HL-60 (cell line): ENCODE measurements around the gene FAM32A.

Experiments
- DNase-seq, 2 experiments: peaks; one replicate each; pipeline ENCODE4 v3.0.0-alpha.2; 2010 to 2020; ENCODE audit warnings: low read depth in 1 of 2, low spot score in 1 of 2
- H3K27ac ChIP-seq: fragments of 250-450 bp; sonication (Bioruptor Pico); replicated peaks from 2 replicates; pipeline ENCODE4 v1.5.1; 2020; ENCODE audit warnings: mild to moderate bottlenecking, moderate library complexity
- H3K27me3 ChIP-seq: fragments of 250-450 bp; sonication (Bioruptor Pico); 2 replicates; pipeline ENCODE4 v1.5.1; 2021; ENCODE audit warnings: mild to moderate bottlenecking, moderate library complexity; ENCODE audit not compliant: insufficient read depth, poor library complexity, severe bottlenecking
- H3K4me3 ChIP-seq: replicated peaks from 2 replicates; pipeline ENCODE4 v1.5.1; 2011; ENCODE audit warnings: mild to moderate bottlenecking, control low read depth, low read length; ENCODE audit not compliant: insufficient read depth
- GABPA ChIP-seq: IDR thresholded peaks from 2 replicates; pipeline ENCODE4 v1.6.1; 2012; ENCODE audit warnings: low read depth
- POLR2AphosphoS5 ChIP-seq: IDR thresholded peaks from 2 replicates; pipeline ENCODE4 v1.6.1; 2012; ENCODE audit warnings: low read depth
- REST ChIP-seq: IDR thresholded peaks from 2 replicates; pipeline ENCODE4 v1.6.1; 2012; ENCODE audit warnings: low read depth; ENCODE audit not compliant: insufficient replicate concordance
- SPI1 ChIP-seq: IDR thresholded peaks from 2 replicates; pipeline ENCODE4 v1.6.1; 2012; ENCODE audit warnings: low read depth, mild to moderate bottlenecking, borderline replicate concordance
- TF ChIP-seq, protein P1 (sequence below): IDR thresholded peaks from one replicate; pipeline ENCODE4 v1.5.1; 2011; ENCODE audit warnings: low read length, control low read depth, inconsistent platforms; ENCODE audit not compliant: insufficient read depth

FAM32A gene

DNA sequence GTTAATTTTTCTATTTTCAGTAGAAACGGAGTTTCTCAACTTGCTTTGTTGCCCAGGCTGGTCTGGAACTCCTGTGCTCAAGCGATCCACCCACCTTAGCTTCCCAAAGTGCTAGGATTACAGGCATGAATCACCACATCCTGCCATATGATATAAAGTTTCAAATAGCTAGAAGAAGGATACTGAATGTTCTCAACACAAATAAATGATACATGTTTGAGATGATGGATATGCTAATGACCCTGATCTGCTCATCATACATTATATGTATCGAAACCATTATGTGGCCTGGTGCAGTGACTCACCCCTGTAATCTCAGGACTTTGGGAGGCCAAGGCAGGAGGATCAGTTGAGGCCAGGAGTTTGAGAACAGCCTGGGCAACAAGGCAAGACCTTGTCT, 23.4 kb upstream of the FAM32A start:
- H3K27me3 ChIP-seq: no peaks in the 10 kb centered on the region
- DNase-seq: no peak
- no peak overlapping the region for H3K4me3 ChIP-seq
- H3K27ac ChIP-seq: no peak overlapping the region
- no peak for TF ChIP-seq SPI1

DNA sequence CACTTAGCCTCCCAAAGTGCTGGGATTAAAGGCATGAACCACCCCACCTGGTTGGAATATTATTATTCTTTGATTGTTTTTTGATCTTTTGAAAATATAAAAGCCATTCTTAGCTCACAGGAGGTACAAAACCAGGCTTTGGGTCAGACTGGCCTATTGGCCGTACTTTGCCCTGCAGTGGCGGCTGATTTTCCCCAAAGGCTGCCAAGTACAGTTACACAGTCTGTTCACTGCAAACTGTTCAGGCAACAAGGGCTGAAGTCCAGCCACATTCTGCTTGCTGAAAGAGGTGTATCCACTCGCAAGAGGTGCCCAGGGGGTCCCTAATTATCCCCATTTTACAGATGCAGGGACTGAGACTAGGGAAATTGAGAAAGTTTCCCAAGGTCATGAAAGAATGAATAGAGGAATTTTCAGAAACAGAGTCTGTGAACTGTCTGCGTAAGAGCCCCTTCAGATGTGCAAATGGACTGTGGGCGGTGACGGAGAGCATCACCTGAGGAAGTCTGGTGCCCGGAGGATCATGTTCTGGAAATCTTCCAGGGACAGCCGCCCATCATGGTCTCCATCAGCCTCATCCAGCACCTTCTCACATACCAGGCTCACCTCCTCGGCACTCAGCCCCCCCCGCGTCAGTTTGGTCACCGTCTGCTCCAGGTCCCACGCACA, 20.9 kb upstream of the FAM32A start:
- Histone ChIP-seq H3K27ac (no peak overlapping the region), H3K4me3 (no peak overlapping the region), H3K27me3 (no peaks in the 10 kb centered on the region)
- no peak for DNase-seq
- TF ChIP-seq POLR2AphosphoS5 (no peak), SPI1 (no peak), GABPA (no peak), REST (no peak)
- TF ChIP-seq, protein P1, sequence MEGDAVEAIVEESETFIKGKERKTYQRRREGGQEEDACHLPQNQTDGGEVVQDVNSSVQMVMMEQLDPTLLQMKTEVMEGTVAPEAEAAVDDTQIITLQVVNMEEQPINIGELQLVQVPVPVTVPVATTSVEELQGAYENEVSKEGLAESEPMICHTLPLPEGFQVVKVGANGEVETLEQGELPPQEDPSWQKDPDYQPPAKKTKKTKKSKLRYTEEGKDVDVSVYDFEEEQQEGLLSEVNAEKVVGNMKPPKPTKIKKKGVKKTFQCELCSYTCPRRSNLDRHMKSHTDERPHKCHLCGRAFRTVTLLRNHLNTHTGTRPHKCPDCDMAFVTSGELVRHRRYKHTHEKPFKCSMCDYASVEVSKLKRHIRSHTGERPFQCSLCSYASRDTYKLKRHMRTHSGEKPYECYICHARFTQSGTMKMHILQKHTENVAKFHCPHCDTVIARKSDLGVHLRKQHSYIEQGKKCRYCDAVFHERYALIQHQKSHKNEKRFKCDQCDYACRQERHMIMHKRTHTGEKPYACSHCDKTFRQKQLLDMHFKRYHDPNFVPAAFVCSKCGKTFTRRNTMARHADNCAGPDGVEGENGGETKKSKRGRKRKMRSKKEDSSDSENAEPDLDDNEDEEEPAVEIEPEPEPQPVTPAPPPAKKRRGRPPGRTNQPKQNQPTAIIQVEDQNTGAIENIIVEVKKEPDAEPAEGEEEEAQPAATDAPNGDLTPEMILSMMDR: no peak

DNA sequence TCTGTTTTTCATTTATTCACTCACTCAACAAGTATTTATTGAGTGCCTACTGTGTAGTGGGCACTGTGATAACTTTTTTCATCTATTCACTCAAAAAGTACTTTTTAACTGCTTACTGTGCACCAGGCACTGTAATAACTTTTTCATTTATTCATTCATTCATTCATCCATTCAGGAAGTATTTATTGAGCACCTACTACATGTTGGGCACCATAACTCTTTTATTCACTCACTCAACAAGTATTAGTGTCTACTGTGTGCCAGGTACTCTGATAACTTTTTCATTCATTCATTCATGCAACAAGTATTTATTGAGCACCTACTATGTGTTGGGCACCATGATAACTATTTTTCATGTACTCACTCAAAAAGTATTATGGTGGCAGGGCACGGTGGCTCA, 18.8 kb upstream of the FAM32A start:
- Histone ChIP-seq H3K4me3 (no peak overlapping the region), H3K27me3 (no peaks in the 10 kb centered on the region), H3K27ac (no peak overlapping the region)
- TF ChIP-seq REST (no peak), SPI1 (no peak), GABPA (no peak), POLR2AphosphoS5 (no peak)
- TF ChIP-seq, protein P1: no peak
- DNase-seq: no peak

GRCh38 chr19:16167055-16167454, 18.2 kb upstream of the FAM32A start:
- no peak for DNase-seq
- no peaks in the 10 kb centered on the region for H3K27me3 ChIP-seq
- TF ChIP-seq SPI1 (no peak), POLR2AphosphoS5 (no peak), REST (no peak), GABPA (no peak)
- TF ChIP-seq, protein P1: no peak
- H3K4me3 ChIP-seq: no peak overlapping the region
- no peak overlapping the region for H3K27ac ChIP-seq
